Calu3 (cell line): ENCODE measurements around the gene TRIM44. TPM values are rescaled to one million over a fixed set of nuclear protein-coding genes. Genes with fewer than 3 reads are reported as not detected.

Experiments
- BruUV-seq: library from RNA; stranded (reverse); fragments of 400-500 nt; replicated peaks from 2 replicates; lab custom pipeline; 2021; lab: Mats Ljungman, UMichigan
- CTCF ChIA-PET: fragments of 300-600 bp; sonication (Branson Sonifier 250); formaldehyde crosslinking; loops from one replicate; lab custom pipeline; 2022; ENCODE audit warnings: antibody characterized with exemption; lab: Charles Lee
- DNase-seq: peaks from one replicate; pipeline ENCODE4 v3.0.0; 2022
- H3K27ac Mint-ChIP-seq: one replicate; pipeline ENCODE4 v1.8.0; 2022; ENCODE audit warnings: mixed read lengths; ENCODE audit not compliant: unreplicated experiment
- H3K27me3 Mint-ChIP-seq: one replicate; pipeline ENCODE4 v1.8.0; 2022; ENCODE audit warnings: mixed read lengths; ENCODE audit not compliant: unreplicated experiment
- H3K36me3 Mint-ChIP-seq: one replicate; pipeline ENCODE4 v1.8.0; 2022; ENCODE audit warnings: mild to moderate bottlenecking, moderate library complexity, mixed read lengths; ENCODE audit not compliant: insufficient read depth, unreplicated experiment
- H3K4me1 Mint-ChIP-seq: one replicate; pipeline ENCODE4 v1.8.0; 2022; ENCODE audit warnings: mild to moderate bottlenecking, low read depth, mixed read lengths; ENCODE audit not compliant: unreplicated experiment
- H3K4me3 Mint-ChIP-seq: one replicate; pipeline ENCODE4 v1.8.0; 2022; ENCODE audit warnings: mild to moderate bottlenecking, low read depth, moderate library complexity, mixed read lengths; ENCODE audit not compliant: unreplicated experiment
- H3K9me3 Mint-ChIP-seq: one replicate; pipeline ENCODE4 v1.8.0; 2022; ENCODE audit warnings: low read depth, mixed read lengths; ENCODE audit not compliant: unreplicated experiment
- intact Hi-C: fragments of 100-400 bp; cut with micrococcal nuclease; formaldehyde crosslinking; loops from one replicate; pipeline ENCODE4 v1.10.0; 2022; ENCODE audit not compliant: unreplicated experiment
- total RNA-seq: library from RNA; stranded (reverse); gene quantifications from 2 replicates; pipeline ENCODE4 v1.2.3, GENCODE V29; 2022
- TF ChIP-seq, protein P1 (sequence below): fragments of 200-600 bp; IDR thresholded peaks from one replicate; pipeline ENCODE4 v1.8.0; 2022; ENCODE audit warnings: antibody characterized with exemption; ENCODE audit not compliant: unreplicated experiment

Gene TRIM44
- total RNA-seq, 1 experiment from 2014 or later: 71.3 TPM

DNA sequence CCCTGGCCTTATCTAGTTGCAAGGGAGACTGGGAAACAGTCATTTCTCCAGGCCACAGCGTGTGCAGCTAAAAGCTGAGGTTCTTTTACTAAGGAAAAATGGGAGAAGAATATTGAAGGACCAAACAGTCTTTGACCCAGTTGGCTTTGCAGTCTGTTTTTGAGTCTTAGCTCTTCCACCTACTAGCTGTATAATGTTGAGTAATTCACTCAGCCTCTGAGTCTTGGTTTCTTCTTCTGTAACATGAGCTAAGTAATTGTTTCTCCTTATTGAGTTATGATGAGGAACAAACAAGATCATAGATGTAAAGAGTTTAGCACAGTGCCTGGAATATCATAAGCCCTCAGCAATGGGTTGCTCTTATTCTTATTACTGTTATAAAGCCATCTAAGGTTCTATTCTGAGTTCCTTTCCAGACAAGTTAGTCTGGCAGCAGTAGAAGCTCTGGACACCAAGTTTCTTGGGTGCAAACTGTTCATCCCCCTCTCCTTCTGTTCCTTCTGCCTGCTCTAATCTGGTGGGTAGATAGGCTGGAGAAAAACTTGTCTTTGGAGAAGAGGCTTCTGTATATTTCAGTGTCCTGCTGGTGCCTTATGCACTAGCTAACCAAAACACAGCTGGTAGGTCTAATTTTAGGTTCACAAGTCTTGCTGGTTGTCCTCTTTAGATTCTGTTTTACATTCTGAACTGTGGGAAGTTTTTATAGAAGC, 13.5 kb downstream of the TRIM44 start:
- Mint-ChIP-seq H3K27me3 (no peaks in the 10 kb centered on the region), H3K27ac (no peak overlapping the region), H3K36me3 (no peaks in the 10 kb centered on the region), H3K9me3 (no peaks in the 10 kb centered on the region), H3K4me3 (no peak overlapping the region), H3K4me1 (peaks cover 52% of the 10 kb centered on the region)
- DNase-seq: no peak
- CTCF ChIA-PET: interaction anchor here (1.3 kb wide), 1 partner anchor 27 kb away, joined by 3 read pairs; no protein-coding TSS in a partner anchor
- TF ChIP-seq, protein P1, sequence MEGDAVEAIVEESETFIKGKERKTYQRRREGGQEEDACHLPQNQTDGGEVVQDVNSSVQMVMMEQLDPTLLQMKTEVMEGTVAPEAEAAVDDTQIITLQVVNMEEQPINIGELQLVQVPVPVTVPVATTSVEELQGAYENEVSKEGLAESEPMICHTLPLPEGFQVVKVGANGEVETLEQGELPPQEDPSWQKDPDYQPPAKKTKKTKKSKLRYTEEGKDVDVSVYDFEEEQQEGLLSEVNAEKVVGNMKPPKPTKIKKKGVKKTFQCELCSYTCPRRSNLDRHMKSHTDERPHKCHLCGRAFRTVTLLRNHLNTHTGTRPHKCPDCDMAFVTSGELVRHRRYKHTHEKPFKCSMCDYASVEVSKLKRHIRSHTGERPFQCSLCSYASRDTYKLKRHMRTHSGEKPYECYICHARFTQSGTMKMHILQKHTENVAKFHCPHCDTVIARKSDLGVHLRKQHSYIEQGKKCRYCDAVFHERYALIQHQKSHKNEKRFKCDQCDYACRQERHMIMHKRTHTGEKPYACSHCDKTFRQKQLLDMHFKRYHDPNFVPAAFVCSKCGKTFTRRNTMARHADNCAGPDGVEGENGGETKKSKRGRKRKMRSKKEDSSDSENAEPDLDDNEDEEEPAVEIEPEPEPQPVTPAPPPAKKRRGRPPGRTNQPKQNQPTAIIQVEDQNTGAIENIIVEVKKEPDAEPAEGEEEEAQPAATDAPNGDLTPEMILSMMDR: no peak
- intact Hi-C loops: no loop called here
- no TSS peak for BruUV-seq

DNA sequence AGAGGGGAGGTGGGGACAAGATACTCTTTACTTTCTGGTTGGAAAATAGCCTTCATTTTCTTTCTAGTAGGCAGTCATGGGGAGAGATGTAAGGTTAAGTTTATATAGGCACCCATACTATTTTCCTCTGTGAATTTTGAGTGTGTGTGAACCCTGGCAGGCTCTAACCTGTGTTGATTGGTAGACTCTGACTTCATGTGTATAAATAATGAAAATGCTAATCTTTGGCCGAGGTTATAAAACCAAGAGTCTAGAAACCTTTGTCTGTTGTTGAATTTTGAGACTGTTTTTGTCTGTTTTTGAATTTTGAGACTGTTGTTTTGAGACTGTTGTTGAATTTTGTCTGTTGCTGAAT, 14.0 kb downstream of the TRIM44 start:
- H3K36me3 Mint-ChIP-seq: no peaks in the 10 kb centered on the region
- peaks cover 53% of the 10 kb centered on the region for H3K4me1 Mint-ChIP-seq
- H3K27me3 Mint-ChIP-seq: no peaks in the 10 kb centered on the region
- no peak for DNase-seq
- CTCF ChIA-PET: no interaction called here
- H3K27ac Mint-ChIP-seq: no peak overlapping the region
- no peaks in the 10 kb centered on the region for H3K9me3 Mint-ChIP-seq
- TF ChIP-seq, protein P1: no peak
- no TSS peak for BruUV-seq
- H3K4me3 Mint-ChIP-seq: no peak overlapping the region
- intact Hi-C loops: no loop called here

DNA sequence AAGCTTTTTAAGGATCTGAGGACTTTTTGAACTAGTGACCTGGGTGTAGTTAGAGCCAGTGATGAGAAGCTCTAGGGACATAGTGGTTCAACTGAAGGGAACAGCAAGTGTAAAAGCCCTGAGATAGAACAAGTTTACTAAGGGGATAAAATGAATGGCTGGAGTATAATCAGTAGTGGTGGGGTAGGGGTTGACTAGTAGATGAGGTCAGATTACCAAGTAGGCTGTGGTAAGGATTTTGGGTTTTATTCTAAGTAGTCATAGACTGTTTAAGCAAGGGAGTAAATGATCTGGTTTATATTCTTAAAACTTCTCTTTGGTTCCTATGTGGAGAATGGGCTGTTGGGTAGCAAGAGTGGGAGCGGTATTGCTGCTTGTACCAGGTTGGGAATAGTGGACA, 15.3 kb downstream of the TRIM44 start:
- TF ChIP-seq, protein P1: no peak
- intact Hi-C loops: no loop called here
- no peak overlapping the region for H3K27ac Mint-ChIP-seq
- H3K4me1 Mint-ChIP-seq: peaks cover 57% of the 10 kb centered on the region
- no peaks in the 10 kb centered on the region for H3K9me3 Mint-ChIP-seq
- H3K27me3 Mint-ChIP-seq: no peaks in the 10 kb centered on the region
- H3K36me3 Mint-ChIP-seq: no peaks in the 10 kb centered on the region
- DNase-seq: no peak
- CTCF ChIA-PET: no interaction called here
- no peak overlapping the region for H3K4me3 Mint-ChIP-seq
- no TSS peak for BruUV-seq

DNA sequence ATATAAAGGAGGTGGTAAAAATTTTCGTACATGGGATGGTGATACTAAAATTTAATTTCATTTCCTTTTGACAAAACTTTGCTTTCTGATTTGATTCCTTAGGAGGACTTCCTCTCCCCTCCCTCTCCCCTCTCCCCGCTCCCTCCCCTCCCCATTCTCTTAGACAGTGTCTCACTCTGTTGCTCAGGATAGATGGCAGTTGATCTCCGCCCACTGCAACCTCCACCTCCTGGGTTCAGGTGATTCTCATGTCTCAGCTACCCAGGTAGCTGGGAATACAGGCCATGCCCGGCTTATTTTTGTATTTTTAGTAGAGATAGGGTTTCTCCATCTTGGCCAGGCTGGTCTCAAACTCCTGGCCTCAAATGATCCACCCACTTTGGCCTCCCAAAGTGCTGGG, 15.9 kb downstream of the TRIM44 start:
- intact Hi-C loops: no loop called here
- no peak overlapping the region for H3K4me3 Mint-ChIP-seq
- no peaks in the 10 kb centered on the region for H3K27me3 Mint-ChIP-seq
- CTCF ChIA-PET: no interaction called here
- BruUV-seq: no TSS peak
- H3K9me3 Mint-ChIP-seq: no peaks in the 10 kb centered on the region
- TF ChIP-seq, protein P1: no peak
- H3K27ac Mint-ChIP-seq: no peak overlapping the region
- no peaks in the 10 kb centered on the region for H3K36me3 Mint-ChIP-seq
- no peak for DNase-seq
- H3K4me1 Mint-ChIP-seq: peaks cover 57% of the 10 kb centered on the region
